HL-60/S4 treated with retinoic acid at 250 ng/mL for 4 days and 3 days (cell line): ENCODE results near the gene APBB2.

Source experiments
- in situ Hi-C: fragments of 300-500 bp; cut with MboI; formaldehyde crosslinking; loops from 2 replicates; pipeline ENCODE4 v1.7.0; 2022; ENCODE audit warnings: low sequenced_read_pairs

Gene APBB2

GRCh38 chr4:41110050-41110449, 104.3 kb downstream of the APBB2 start:
- in situ Hi-C loops = no loop called here

GRCh38 chr4:41108481-41108880, 105.9 kb downstream of the APBB2 start:
- in situ Hi-C loops = no loop called here

GRCh38 chr4:41106694-41107419, 107.5 kb downstream of the APBB2 start:
- in situ Hi-C loops = no loop called here

- in situ Hi-C loops = no loop called here
Measured at GRCh38 chr4:41106081-41106480, 108.3 kb downstream of the APBB2 start.

- in situ Hi-C loops = no loop called here
Measured at GRCh38 chr4:41104155-41104554, 110.2 kb downstream of the APBB2 start.

GRCh38 chr4:41103657-41104056, 110.7 kb downstream of the APBB2 start:
- in situ Hi-C loops = no loop called here

GRCh38 chr4:41102414-41103092, 111.8 kb downstream of the APBB2 start:
- in situ Hi-C loops = no loop called here

- in situ Hi-C loops = no loop called here
Measured at GRCh38 chr4:41098093-41099048, 116.0 kb downstream of the APBB2 start.

GRCh38 chr4:41095973-41096372, 118.4 kb downstream of the APBB2 start:
- in situ Hi-C loops = no loop called here

- in situ Hi-C loops = no loop called here
Measured at GRCh38 chr4:41095192-41095872, 119.0 kb downstream of the APBB2 start.

GRCh38 chr4:41092128-41092527, 122.2 kb downstream of the APBB2 start:
- in situ Hi-C loops = no loop called here

- in situ Hi-C loops = no loop called here
Measured at GRCh38 chr4:41081847-41082246, 132.5 kb downstream of the APBB2 start.

GRCh38 chr4:41080976-41081375, 133.4 kb downstream of the APBB2 start:
- in situ Hi-C loops = no loop called here

- in situ Hi-C loops = no loop called here
Measured at GRCh38 chr4:41079881-41080560, 134.3 kb downstream of the APBB2 start.

- in situ Hi-C loops = no loop called here
Measured at GRCh38 chr4:41077628-41078027, 136.7 kb downstream of the APBB2 start.

GRCh38 chr4:41076481-41076880, 137.9 kb downstream of the APBB2 start:
- in situ Hi-C loops = no loop called here

GRCh38 chr4:41074215-41074614, 140.1 kb downstream of the APBB2 start:
- in situ Hi-C loops = no loop called here

- in situ Hi-C loops = no loop called here
Measured at GRCh38 chr4:41072021-41072777, 142.1 kb downstream of the APBB2 start.

GRCh38 chr4:41070516-41071281, 143.6 kb downstream of the APBB2 start:
- in situ Hi-C loops = no loop called here
